ENCODE data around the gene NR4A1. TPM values are rescaled to one million over a fixed set of nuclear protein-coding genes. Genes with fewer than 3 reads are reported as not detected.
A peak's percentile ranks its signal among the peaks of the same experiment; 100 is the strongest.

NR4A1 gene
- total and polyA plus RNA-seq, 9 donors = 12.7 to 71.5 (median 29.4) TPM

GRCh38 chr12:52038447-52038846, 12.8 kb upstream of the NR4A1 start:
- H3K27ac ChIP-seq (ENCODE audit: low read length) = peak overlapping the region; percentile 47
- WGBS (ENCODE audit: insufficient coverage) = 69% methylated on average over 6 of the region's 6 CpGs
- H3K36me3 ChIP-seq (ENCODE audit: control insufficient read depth, insufficient read depth, low read length) = no peaks in the 10 kb centered on the region

GRCh38 chr12:52041035-52041434, 10.2 kb upstream of the NR4A1 start:
- Histone ChIP-seq H3K4me3 (ENCODE audit: low read length) (no peak overlapping the region), H3K27ac (ENCODE audit: low read length) (no peak overlapping the region), H3K36me3 (ENCODE audit: control insufficient read depth, insufficient read depth, low read length) (no peaks in the 10 kb centered on the region), H3K4me1 (ENCODE audit: control insufficient read depth, insufficient read depth, low read length) (peaks cover 70% of the 10 kb centered on the region), H3K9me3 (replicated peaks; ENCODE audit: control insufficient read depth, low read depth, low read length) (no peaks in the 10 kb centered on the region), H3K27me3 (ENCODE audit: control insufficient read depth, insufficient read depth, low read length) (peaks cover 11% of the 10 kb centered on the region)
- DNase-seq = no peak
- no CpG with 5 or more reads among the region's 3 CpGs for WGBS (ENCODE audit: insufficient coverage)

More at GRCh38 chr12:52038447-52038846, 12.8 kb upstream of the NR4A1 start:
- peaks cover 26% of the 10 kb centered on the region for H3K27me3 ChIP-seq (ENCODE audit: control insufficient read depth, insufficient read depth, low read length)
- H3K9me3 ChIP-seq (replicated peaks; ENCODE audit: control insufficient read depth, low read depth, low read length) = no peaks in the 10 kb centered on the region
- peaks cover 69% of the 10 kb centered on the region for H3K4me1 ChIP-seq (ENCODE audit: control insufficient read depth, insufficient read depth, low read length)
- peak; percentile 72 for DNase-seq
- H3K4me3 ChIP-seq (ENCODE audit: low read length) = no peak overlapping the region

GRCh38 chr12:52041695-52042123, 9.5 kb upstream of the NR4A1 start:
- peak; percentile 63 for DNase-seq
- WGBS (ENCODE audit: insufficient coverage) = 68% methylated on average over 4 of the region's 6 CpGs

GRCh38 chr12:52042706-52043385, 8.4 kb upstream of the NR4A1 start:
- Histone ChIP-seq H3K27ac (ENCODE audit: low read length) (peak overlapping the region; percentile 93), H3K27me3 (ENCODE audit: control insufficient read depth, insufficient read depth, low read length) (peaks cover 2% of the 10 kb centered on the region), H3K9me3 (replicated peaks; ENCODE audit: control insufficient read depth, low read depth, low read length) (no peaks in the 10 kb centered on the region), H3K4me1 (ENCODE audit: control insufficient read depth, insufficient read depth, low read length) (peaks cover 58% of the 10 kb centered on the region), H3K36me3 (ENCODE audit: control insufficient read depth, insufficient read depth, low read length) (no peaks in the 10 kb centered on the region), H3K4me3 (ENCODE audit: low read length) (no peak overlapping the region)
- peak; percentile 76 for DNase-seq
- 76% methylated on average over 3 of the region's 8 CpGs for WGBS (ENCODE audit: insufficient coverage)

More at GRCh38 chr12:52041695-52042123, 9.5 kb upstream of the NR4A1 start:
- Histone ChIP-seq H3K9me3 (replicated peaks; ENCODE audit: control insufficient read depth, low read depth, low read length) (no peaks in the 10 kb centered on the region), H3K36me3 (ENCODE audit: control insufficient read depth, insufficient read depth, low read length) (no peaks in the 10 kb centered on the region), H3K27me3 (ENCODE audit: control insufficient read depth, insufficient read depth, low read length) (peaks cover 8% of the 10 kb centered on the region), H3K27ac (ENCODE audit: low read length) (peak overlapping the region; percentile 42), H3K4me1 (ENCODE audit: control insufficient read depth, insufficient read depth, low read length) (peaks cover 66% of the 10 kb centered on the region), H3K4me3 (ENCODE audit: low read length) (no peak overlapping the region)

GRCh38 chr12:52043386-52044212, 7.6 kb upstream of the NR4A1 start:
- DNase-seq = peak; percentile 76
- peak overlapping the region; percentile 15 for H3K4me3 ChIP-seq (ENCODE audit: low read length)

GRCh38 chr12:52044292-52044983, 6.8 kb upstream of the NR4A1 start:
- Histone ChIP-seq H3K9me3 (replicated peaks; ENCODE audit: control insufficient read depth, low read depth, low read length) (no peaks in the 10 kb centered on the region), H3K4me3 (ENCODE audit: low read length) (peak overlapping the region; percentile 15), H3K27me3 (ENCODE audit: control insufficient read depth, insufficient read depth, low read length) (peaks cover under 1% of the 10 kb centered on the region), H3K36me3 (ENCODE audit: control insufficient read depth, insufficient read depth, low read length) (no peaks in the 10 kb centered on the region), H3K27ac (ENCODE audit: low read length) (peak overlapping the region; percentile 93), H3K4me1 (ENCODE audit: control insufficient read depth, insufficient read depth, low read length) (peaks cover 50% of the 10 kb centered on the region)
- WGBS (ENCODE audit: insufficient coverage) = 47% methylated on average over 14 of the region's 18 CpGs
- peak; percentile 93 for DNase-seq

More at GRCh38 chr12:52043386-52044212, 7.6 kb upstream of the NR4A1 start:
- H3K27me3 ChIP-seq (ENCODE audit: control insufficient read depth, insufficient read depth, low read length) = peaks cover 2% of the 10 kb centered on the region
- no peaks in the 10 kb centered on the region for H3K36me3 ChIP-seq (ENCODE audit: control insufficient read depth, insufficient read depth, low read length)
- H3K27ac ChIP-seq (ENCODE audit: low read length) = peak overlapping the region; percentile 93
- 65% methylated on average over 11 of the region's 21 CpGs for WGBS (ENCODE audit: insufficient coverage)
- no peaks in the 10 kb centered on the region for H3K9me3 ChIP-seq (replicated peaks; ENCODE audit: control insufficient read depth, low read depth, low read length)
- peaks cover 54% of the 10 kb centered on the region for H3K4me1 ChIP-seq (ENCODE audit: control insufficient read depth, insufficient read depth, low read length)

GRCh38 chr12:52045794-52046199, 5.4 kb upstream of the NR4A1 start:
- H3K4me1 ChIP-seq (ENCODE audit: control insufficient read depth, insufficient read depth, low read length) = peaks cover 59% of the 10 kb centered on the region
- H3K27ac ChIP-seq (ENCODE audit: low read length) = peak overlapping the region; percentile 93
- H3K27me3 ChIP-seq (ENCODE audit: control insufficient read depth, insufficient read depth, low read length) = peaks cover 11% of the 10 kb centered on the region
- DNase-seq = peak; percentile 54
- H3K36me3 ChIP-seq (ENCODE audit: control insufficient read depth, insufficient read depth, low read length) = no peaks in the 10 kb centered on the region
- H3K9me3 ChIP-seq (replicated peaks; ENCODE audit: control insufficient read depth, low read depth, low read length) = no peaks in the 10 kb centered on the region
- no peak overlapping the region for H3K4me3 ChIP-seq (ENCODE audit: low read length)
- 44% methylated on average over 1 of the region's 4 CpGs for WGBS (ENCODE audit: insufficient coverage)

- Histone ChIP-seq H3K9me3 (replicated peaks; ENCODE audit: control insufficient read depth, low read depth, low read length) (no peaks in the 10 kb centered on the region), H3K27ac (ENCODE audit: low read length) (no peak overlapping the region), H3K4me3 (ENCODE audit: low read length) (no peak overlapping the region), H3K36me3 (ENCODE audit: control insufficient read depth, insufficient read depth, low read length) (no peaks in the 10 kb centered on the region), H3K27me3 (ENCODE audit: control insufficient read depth, insufficient read depth, low read length) (peaks cover 11% of the 10 kb centered on the region), H3K4me1 (ENCODE audit: control insufficient read depth, insufficient read depth, low read length) (peaks cover 62% of the 10 kb centered on the region)
- no peak for DNase-seq
- 92% methylated on average over 2 of the region's 7 CpGs for WGBS (ENCODE audit: insufficient coverage)
Observed at GRCh38 chr12:52046859-52047258, 4.4 kb upstream of the NR4A1 start.

- 82% methylated on average over 4 of the region's 4 CpGs for WGBS (ENCODE audit: insufficient coverage)
- Histone ChIP-seq H3K4me3 (ENCODE audit: low read length) (no peak overlapping the region), H3K36me3 (ENCODE audit: control insufficient read depth, insufficient read depth, low read length) (peaks cover 1% of the 10 kb centered on the region), H3K27ac (ENCODE audit: low read length) (no peak overlapping the region), H3K9me3 (replicated peaks; ENCODE audit: control insufficient read depth, low read depth, low read length) (no peaks in the 10 kb centered on the region), H3K27me3 (ENCODE audit: control insufficient read depth, insufficient read depth, low read length) (peaks cover 11% of the 10 kb centered on the region), H3K4me1 (ENCODE audit: control insufficient read depth, insufficient read depth, low read length) (peaks cover 48% of the 10 kb centered on the region)
- no peak for DNase-seq
Observed at GRCh38 chr12:52049286-52049685, 2.0 kb upstream of the NR4A1 start.

GRCh38 chr12:52049688-52050087, 1.6 kb upstream of the NR4A1 start:
- Histone ChIP-seq H3K27me3 (ENCODE audit: control insufficient read depth, insufficient read depth, low read length) (peaks cover 11% of the 10 kb centered on the region), H3K9me3 (replicated peaks; ENCODE audit: control insufficient read depth, low read depth, low read length) (no peaks in the 10 kb centered on the region), H3K36me3 (ENCODE audit: control insufficient read depth, insufficient read depth, low read length) (peaks cover 5% of the 10 kb centered on the region), H3K4me1 (ENCODE audit: control insufficient read depth, insufficient read depth, low read length) (peaks cover 44% of the 10 kb centered on the region), H3K4me3 (ENCODE audit: low read length) (no peak overlapping the region), H3K27ac (ENCODE audit: low read length) (no peak overlapping the region)
- peak; percentile 15 for DNase-seq
- 80% methylated on average over 4 of the region's 5 CpGs for WGBS (ENCODE audit: insufficient coverage)
